ENCODE measurements around the gene ZCCHC17.
"Not testable (repeated sequence)": the region's sequence is repeated elsewhere in the genome, so short reads cannot be mapped to it uniquely, and the experiment has no call there.

Gene ZCCHC17, protein sequence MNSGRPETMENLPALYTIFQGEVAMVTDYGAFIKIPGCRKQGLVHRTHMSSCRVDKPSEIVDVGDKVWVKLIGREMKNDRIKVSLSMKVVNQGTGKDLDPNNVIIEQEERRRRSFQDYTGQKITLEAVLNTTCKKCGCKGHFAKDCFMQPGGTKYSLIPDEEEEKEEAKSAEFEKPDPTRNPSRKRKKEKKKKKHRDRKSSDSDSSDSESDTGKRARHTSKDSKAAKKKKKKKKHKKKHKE

DNA sequence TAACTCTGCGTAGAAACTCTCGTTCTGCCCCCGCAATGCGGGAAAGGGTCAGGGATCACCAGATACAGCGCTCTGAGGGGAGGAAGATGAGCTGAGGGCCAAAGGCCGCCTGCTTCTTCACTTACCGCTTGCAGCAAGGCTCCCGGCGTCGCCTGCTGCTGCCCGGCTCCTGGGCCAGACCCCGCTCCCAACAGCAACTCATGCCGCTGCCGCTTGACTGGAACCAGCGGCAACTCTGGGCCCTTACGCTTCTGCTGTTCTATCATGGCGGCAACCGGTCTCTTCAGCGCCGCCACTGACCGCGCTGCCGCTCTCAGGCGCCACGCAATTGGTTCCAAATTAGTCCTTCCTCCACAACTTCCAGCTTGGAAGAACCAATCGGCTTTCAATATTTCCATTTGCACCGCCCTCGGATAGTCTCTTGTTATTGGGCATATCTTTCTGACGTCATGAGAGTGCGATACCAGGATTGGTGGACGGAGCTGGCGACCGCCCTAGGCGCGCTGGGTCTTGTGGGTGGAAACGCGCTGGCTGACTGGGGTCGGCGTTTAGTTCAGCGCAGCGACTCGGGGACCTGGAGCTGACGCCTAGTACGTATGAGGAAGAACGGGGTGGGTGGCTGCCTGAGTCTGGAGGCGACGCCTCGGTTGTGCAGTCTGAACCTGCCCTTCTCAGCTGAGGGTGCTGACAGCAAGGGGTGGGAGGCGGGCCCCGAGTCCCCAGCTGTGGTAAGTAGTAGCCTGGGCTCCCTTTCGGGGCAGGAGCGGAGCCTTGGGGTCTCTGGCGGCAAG, at the start of gene ZCCHC17, which contains the start of gene SNRNP40:
Gene ZCCHC17 (plus strand): TSS at position 547 of the 791 bp plus-strand sequence. CDS start 13,067 bp downstream, outside the sequence.
Gene SNRNP40 (minus strand): TSS at position 303 of the 791 bp plus-strand sequence. CDS start 37 bp downstream, at position 266.
- peak; percentile 99 for DNase-seq (ENCODE audit: low spot score)

DNA sequence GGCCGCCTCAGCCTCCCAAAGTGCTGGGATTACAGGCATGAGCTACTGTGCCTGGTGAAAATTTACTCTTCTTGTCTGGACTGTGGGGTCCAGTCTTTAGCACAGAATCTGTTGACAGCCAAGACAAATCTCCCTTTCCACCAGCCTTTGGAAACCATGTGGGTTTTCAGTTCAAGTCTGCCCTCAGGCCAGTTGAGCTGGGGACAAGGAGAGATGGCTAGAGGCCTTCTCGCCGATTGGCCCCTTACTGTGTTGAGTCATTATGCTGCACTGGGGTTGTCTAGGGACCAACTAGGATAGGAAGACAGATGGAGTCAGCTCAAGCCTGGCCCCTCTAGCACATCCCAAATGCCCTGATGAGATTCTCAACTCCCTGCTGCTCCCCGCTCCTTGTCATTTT, 48.6 kb upstream of the ZCCHC17 start:
- DNase-seq (ENCODE audit: low spot score), result no peak

DNA sequence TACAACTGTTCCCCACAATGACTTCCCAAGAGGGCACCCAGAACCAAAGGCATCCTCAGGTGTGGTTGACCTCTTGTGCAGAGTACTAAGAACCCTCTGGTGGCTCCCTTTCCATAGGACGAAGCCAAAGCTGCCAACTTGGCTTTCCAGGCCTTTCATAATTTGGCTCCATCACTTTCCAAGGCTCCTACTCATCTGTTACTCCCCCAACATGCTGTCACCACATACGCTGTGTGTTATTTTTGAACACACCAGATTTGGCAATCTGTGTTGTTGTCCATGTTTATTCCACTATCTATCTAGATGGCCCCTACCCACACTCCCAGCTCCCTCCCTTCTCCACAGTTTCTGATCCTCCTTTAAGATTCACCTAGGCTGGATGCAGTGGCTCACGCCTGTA, 47.0 kb upstream of the ZCCHC17 start:
- peak; percentile 89 for DNase-seq (ENCODE audit: low spot score)

DNA sequence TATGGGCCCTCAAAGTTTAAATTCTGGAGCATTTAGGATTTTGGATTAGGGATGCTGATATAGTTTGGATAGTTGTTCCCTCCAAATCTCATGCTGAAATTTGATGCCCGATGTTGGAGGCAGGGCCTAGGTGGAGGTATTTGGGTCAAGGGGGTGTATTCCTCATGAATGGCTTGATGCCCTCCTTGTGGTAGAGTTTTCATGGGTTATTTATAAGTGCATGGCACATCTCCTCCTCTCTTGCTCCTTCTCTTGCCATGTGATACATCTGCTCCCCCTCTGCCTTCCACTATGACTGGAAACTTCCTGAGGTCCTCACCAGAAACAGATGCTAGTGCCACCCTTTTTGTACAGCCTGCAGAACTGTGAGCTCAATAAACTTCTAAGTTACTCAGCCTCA, 39.6 kb upstream of the ZCCHC17 start:
- no peak for DNase-seq (ENCODE audit: low spot score)

DNA sequence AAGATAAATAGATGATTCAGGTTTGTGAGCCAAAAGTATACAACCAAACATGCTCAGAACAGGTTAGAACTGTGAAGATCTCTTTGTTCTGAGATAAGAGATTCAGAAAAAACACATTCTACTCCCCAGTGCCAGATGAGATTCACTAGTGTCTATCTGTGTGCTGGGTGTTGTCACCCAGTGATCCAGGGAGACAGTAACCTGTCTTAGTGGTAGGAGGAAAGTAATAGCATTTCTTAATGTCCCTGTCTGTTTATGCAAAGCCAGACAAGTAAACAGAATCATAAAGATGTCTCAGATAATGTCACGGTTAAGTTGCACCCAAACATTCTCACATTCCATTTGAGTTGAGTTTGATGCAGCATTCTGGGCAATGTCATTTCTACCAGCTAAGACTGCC, 38.3 kb upstream of the ZCCHC17 start:
- DNase-seq (ENCODE audit: low spot score), result no peak

DNA sequence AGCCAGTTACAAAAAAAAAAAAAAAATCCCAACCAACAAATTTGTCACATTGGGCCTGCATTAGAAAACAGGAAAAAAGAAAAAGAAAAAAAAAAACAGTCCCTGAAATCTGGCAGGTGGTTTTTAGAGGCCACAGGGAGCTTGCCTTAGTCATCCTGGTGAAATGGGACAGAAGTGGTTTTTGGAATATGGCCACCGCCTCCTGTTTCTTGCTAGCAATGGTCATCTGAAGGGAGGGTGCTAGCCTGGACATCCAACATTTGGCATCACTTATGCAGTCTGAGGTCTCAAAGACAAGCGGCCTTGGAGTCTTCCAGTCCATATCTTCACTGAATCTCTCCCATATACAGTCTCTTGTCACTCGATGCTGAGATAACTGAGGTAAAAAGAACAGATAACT, 37.1 kb upstream of the ZCCHC17 start:
- DNase-seq (ENCODE audit: low spot score), result peak; percentile 93

DNA sequence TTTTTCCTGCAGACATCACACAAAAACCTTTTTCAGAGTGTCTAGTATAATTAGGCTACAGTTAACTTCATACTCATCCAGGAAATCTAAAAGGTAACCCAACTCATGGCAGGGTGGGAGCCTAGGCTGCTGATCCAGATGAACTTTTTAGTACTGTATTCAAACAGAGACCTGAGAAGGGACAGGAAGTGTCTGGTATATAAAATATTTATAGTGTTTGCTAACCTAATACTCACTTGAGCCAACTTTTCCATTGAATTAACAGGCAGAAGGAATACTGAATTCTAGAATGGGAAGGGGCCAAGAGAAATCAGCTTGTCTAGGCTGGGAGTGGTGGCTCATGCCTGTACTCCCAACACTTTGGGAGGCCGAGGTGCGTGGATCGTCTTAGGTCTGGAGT, 34.9 kb upstream of the ZCCHC17 start:
- no peak for DNase-seq (ENCODE audit: low spot score)

DNA sequence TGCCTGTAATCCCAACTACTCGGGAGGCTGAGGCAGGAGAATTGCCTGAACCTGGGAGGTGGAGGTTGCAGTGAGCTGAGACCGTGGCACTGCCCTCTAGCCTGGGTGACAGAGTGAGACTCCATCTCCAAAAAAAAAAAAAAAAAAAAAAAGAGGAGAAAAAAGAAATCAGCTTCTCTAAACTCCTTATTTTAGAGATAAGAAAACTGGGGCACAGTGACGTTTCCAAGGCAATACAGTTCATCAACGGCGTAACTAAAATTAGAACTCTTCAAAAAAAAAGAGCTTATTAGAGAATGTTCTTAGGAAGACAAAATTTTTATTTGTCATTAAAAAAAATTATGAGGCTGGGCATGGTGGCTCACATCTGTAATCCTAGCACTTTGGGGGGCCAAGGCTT, 34.4 kb upstream of the ZCCHC17 start:
- DNase-seq (ENCODE audit: low spot score), result not testable (repeated sequence)

DNA sequence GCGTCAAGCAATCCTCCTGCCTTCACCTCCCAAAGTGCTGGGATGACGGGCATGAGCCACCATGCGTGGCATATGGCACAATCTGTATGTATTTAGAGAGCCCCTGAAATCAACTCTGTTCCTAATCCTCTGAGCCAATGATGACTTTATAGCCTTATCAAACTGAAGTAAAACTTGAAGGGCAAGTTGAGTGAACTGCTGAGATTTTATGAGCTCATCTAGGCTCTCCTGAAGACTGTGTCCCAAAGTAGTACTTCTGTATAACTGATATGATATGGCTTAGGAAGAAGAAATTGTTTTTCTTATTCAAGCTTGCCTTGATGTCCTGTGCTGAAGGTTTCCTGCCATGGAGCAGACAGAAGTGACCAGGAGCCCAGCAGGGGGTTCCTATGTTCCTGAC, 33.4 kb upstream of the ZCCHC17 start:
- no peak for DNase-seq (ENCODE audit: low spot score)

DNA sequence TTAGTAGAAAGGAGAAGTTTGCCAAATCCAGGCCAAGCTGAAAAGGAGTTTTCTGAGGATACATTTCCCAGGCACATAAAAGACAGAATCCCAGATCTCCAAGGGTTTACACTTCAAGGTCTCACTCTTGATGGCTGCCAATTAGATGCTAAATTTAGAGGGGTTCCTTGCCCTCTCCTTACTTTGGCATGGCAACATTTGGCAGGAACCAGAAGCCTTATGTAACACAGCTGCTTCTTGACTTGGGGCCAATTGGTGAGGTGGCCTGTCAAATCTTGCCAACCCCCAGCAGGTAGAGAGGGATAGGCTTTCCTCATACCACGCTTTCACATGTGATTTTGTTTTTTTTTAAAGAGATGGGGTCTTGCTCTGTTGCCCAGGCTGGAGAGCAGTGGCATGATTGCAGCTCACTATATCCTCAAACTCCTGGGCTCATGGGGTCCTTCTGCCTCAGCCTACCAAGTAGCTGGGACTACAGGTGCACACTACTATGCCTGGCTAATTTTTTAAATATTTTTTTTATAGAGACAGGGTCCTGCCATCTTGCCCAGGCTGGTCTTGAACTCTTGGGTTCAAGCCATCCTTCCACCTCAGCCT, 31.9 kb upstream of the ZCCHC17 start:
- DNase-seq (ENCODE audit: low spot score), result peak; percentile 93

DNA sequence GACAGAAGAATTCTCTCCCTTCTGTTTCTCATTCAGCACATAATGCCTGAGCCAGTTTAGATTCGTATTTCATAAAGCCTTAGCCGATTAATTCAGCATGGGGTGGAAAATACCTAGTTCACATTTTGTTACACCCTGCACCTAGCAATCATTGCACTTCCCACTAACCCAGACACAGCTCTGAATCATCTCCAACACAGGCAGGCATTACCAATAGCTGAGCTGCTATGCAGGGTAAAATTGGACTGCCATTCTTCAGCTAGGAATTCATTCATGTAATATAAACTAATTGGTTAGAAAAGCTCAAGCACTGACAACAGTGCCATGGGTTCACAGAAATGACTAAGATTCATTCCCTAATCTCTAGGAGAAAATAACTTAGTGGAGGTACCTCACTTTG, 30.3 kb upstream of the ZCCHC17 start:
- peak; percentile 41 for DNase-seq (ENCODE audit: low spot score)

DNA sequence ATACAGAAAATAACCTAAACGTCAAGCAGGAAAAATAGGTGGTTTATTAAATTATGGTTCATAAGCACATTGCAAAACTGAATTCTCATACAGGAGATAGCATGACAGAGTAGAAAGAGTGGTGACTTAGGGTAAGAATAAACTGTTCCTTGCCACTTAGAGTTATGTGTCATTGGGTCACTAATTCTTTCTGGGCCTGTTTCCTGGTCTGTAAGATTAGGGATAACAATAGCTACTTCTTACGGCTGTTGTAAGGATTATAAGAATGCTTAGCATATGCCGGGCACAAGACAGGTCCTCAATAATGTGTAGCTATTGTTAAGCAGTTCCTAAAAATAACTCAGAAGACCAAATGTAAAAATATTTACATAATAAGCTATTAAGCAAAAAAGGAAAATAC, 24.5 kb upstream of the ZCCHC17 start:
- DNase-seq (ENCODE audit: low spot score), result no peak

DNA sequence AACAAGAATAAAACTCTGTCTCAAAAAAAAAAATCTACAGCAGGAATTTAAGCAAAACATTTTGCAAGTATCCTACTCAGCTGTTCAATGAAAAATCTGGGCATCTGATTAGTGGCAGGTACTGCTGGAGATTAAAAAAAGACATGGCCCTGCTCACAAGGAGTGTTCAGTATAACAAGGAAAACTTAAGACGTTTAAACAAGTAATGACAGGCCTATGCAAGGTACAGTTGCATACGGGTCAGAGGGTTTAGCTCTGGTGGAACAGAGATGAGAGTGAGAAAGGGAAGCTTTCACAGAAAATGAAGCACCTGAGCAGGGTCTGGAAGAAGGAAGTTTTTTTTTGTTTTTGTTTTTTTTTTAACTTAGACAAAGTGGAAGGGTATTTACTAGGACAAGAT, 23.2 kb upstream of the ZCCHC17 start:
- no peak for DNase-seq (ENCODE audit: low spot score)

DNA sequence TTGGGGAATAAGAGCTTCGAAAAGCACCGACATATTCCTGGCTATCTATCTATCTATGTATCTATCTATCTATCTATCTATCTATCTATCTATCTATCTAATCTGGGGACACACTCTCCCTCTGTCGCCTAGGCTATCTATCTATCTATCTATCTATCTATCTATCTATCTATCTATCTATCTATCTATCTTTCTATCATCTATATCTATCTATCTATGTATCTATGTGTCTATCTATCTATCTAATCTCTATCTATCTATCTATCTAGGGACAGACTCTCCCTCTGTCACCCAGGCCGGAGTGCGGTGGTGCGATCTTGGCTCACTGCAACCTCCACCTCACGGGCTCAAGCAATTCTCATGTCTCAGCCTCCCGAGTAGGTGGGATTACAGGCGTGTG, 14.4 kb upstream of the ZCCHC17 start:
- not testable (repeated sequence) for DNase-seq (ENCODE audit: low spot score)

DNA sequence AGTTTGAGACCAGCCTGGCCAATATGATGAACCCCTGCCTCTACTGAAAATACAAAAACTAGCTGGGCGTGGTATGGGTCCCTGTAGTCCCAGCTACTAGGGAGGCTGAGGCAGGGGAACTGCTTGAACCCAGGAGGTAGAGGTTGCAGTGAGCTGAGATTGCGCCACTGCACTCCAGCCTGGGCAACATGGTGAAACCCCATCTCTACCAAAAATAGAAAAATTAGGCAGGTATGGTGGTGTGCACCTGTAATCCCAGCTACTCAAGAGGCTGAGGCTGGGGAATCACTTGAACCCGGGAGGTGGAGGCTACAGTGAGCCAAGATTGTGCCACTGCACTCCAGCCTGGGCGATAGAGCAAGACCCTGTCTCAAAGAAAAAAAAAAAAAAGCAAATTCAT, 9.0 kb upstream of the ZCCHC17 start:
- not testable (repeated sequence) for DNase-seq (ENCODE audit: low spot score)

DNA sequence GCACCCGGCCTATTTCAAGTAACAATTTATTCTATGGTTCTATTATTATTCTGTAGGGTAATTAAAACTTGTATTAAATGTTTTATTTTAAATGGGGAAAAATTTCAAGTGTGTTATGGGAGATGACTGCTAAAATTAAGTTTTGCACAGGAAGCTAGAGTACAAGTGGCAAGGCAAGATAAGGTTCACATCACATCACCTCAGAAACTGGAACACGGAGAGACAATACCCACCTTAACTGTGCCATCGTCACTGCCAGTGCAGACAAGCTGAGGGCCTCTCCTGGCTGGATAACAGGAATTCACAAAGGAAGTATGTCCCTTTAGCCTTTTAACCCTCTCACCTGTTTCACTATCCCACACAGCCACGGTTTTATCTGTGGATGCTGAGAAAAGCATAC, 7.8 kb upstream of the ZCCHC17 start:
- DNase-seq (ENCODE audit: low spot score), result no peak

DNA sequence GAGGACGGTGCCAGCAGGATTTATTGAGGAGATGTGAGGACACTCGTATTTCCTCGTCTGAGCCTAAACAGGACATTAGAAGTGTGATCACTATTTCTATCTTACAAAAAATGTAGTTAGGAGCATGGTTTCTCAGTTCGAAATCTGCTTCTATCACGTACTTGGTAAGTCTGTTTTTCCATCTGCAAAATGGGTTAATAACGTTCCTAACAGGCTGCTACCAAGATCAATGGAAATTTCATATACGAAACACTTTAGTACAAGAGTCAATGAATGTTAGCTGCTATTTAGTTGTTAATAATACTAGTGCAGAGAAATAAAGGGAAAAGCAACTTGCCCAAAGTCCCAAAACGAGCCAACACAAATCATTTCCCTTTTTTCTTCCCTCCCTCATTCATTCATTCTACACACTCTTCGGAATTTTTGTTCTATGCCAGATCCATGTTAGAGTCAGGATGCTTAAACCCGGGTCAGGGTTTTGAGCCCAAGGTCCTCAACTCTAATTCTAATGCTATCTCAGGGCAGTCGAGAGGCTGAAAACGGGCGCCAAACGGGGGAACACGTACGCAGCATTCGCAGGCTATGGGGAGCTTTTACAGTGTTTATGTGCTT, 852 bp upstream of the ZCCHC17 start:
- no peak for DNase-seq (ENCODE audit: low spot score)

DNA sequence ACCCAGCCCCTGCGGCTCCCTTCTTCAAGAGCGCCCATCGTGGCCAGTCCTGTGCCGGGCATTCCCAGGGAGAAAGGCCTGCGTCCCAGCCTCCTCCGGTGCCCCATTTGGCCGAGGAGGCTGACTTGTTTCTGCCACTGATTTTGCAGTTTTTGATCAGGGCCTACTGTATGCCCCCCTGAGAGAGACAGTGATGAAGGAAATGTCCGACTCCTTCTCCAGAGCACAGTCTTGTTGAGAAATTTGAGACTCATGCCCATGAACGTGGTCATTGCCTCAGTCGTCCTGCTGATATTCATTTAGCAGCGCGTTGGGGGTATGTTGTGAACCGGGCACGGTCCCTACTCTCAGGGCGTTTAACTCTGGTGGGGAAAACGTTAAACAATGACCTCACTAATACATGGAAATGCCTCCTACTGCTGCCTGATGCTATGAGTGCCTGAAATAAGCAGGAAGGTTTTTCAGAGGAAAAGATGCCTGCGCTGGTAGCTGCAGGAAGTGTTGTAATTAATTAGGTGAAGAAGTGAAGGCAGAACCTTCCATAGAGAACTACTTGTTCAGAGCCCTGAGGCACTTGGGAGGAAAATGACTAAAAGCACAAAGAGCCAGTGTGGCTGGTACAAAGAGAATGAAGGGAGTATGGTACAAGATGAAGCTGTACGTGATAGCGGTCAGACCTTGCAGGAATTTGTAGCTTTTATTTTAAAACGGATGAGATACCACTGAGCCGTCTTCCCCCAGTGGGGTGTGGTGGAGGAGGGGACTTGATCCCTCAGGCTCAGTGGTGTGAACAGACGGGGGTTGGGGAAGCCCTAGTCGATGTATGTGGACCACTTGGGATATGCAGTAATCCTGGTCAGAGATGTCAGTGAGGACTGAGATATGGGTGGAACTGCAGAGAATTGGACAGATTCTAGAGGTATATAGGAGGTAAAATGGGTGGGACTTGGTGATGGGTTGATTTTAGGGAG, 730 bp downstream of the ZCCHC17 start:
- DNase-seq (ENCODE audit: low spot score), result peak; percentile 8

DNA sequence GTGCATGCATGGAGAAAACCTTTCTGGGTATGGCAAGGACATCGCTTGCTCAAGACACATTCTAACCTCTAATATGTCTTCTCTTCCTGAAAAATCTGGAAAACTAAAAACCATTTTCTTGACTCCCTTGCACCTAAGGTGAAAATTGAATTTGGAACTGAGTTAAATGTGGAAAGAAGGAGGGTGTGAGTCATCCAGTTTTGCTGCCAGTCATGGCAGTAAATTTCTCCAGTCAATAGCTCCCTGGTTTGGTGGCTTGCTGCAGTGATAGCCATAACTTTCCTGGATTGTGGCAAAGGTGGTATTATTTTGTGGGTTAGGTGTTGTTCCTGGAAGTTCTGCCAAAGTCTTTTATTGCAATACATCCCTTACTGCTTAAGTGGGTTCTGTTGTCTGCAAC, 2.5 kb downstream of the ZCCHC17 start:
- no peak for DNase-seq (ENCODE audit: low spot score)

DNA sequence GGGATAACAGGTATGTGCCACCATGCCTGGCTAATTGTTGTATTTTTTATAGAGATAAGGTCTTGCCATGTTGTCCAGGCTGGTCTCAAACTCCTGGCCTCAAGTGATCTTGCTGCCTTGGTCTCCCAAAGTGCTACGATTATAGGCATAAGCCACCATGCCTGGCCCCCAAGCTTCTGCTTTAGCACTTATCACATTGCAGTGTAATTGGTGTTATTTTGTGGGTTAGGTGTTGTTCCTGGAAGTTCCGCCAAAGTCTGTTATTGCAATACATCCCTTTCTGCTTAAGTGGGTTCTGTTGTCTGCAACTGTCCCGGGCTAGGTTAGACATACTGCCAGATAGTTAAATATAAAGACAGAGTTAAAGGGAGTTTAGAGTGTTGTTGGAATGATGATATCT, 3.4 kb downstream of the ZCCHC17 start:
- no peak for DNase-seq (ENCODE audit: low spot score)

DNA sequence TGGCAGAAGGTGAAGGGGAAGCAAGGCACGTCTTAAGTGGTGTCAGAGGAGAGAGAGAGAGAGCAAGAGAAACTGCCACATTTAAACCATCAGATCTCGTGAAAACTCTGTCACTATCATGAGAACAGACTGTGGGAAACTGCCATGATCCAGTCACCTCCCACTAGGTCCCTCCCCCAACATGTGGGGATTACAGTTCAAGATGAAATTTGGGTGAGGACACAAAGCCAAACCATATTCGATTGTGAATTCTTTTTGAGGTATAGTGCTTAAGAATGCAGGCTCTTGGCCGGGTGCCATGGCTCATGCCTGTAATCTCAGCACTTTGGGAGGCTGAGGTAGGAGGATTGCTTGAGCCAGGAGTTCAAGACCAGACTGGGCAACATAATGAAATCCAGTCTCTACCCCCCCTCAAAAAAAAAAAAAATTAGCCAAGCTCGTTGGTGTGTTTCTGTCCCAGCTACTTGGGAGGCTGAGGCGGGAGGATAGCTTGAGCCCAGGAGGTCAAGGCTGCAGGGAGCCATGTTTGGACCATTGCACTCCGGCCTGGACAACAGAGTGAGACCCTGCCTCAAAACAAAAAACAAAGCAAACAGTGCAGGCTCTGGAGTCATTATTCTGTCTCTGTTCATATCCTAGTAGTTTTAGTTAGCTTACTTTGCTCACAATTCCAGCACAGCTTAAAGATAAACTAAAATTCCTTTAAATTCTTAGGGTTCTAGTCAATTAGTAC, 6.0 kb downstream of the ZCCHC17 start:
- DNase-seq (ENCODE audit: low spot score), result no peak
